Inferior parietal cortex (tissue), 1 donor: ENCODE data around the gene KAZN.

Source experiments
- DNase-seq: peaks from one replicate; pipeline ENCODE4 v3.0.0-alpha.2; 2016; ENCODE audit errors: extremely low spot score

Gene KAZN

GRCh38 chr1:14647777-14648176 lies 49.3 kb downstream of the KAZN start:
- DNase-seq = no peak

GRCh38 chr1:14648391-14648790 lies 49.9 kb downstream of the KAZN start:
- DNase-seq = no peak

- DNase-seq = no peak
Observed at GRCh38 chr1:14648896-14649855, 50.7 kb downstream of the KAZN start.

DNA sequence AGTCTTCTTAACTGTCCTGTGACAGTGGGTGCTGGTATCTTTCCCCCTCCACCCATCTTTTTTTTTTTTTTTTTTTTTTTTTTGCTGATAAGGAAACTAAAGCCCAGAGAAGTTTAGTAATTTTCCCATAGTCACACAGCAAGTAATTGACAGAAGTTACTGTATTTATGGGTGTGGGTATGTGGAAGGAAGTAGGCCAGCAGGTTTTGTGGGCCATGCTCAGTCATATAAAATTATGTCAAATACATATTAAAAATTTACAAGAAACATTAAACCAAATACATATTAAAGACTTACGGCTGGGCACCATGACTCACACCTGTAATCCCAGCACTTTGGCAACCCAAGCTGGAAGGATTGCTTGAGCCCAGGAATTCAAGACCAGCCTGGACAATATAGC lies 51.5 kb downstream of the KAZN start:
- DNase-seq = no peak

- no peak for DNase-seq
Observed at GRCh38 chr1:14650951-14651350, 52.5 kb downstream of the KAZN start.

DNA sequence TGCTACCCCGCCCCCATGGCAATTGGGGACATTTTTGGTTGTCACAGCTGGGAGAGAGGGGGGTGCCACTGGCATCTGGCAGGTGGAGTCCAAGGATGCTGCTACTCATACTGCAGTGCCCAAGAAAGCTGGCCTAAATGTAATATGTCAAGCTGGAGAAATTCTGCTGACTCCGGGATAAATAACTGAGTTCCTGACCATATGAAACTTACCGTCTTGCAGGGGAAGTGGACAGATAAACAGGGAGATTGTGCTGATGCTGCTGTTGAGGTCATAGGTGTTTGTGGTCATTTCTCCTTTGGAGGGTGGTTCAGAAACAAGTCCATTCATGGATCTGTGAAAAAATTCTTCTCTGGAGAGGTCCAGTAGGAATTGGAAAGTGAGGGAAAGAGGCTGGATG lies 54.4 kb downstream of the KAZN start:
- DNase-seq = no peak

- DNase-seq = no peak
Observed at GRCh38 chr1:14653461-14653960, 55.0 kb downstream of the KAZN start.

GRCh38 chr1:14654554-14654953 lies 56.1 kb downstream of the KAZN start:
- DNase-seq = no peak

DNA sequence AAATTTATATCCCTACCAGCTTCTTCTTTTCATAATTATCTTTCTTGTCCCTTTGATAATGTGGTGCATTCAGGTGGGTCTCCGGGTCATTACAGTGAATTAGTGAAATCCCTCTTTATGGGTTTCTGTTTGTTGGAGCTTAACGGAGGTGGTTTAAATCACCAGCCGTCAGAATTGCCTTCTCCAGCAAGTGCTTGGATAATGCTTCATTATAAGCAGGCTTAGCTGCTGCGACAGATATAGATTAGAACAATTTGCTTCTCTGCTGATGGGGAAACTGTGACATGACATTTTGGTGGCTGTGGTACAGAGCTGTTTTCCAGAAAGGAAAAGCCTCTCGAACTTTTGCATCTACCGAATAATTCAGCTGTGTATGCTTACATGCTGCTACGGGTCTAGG lies 56.9 kb downstream of the KAZN start:
- DNase-seq = no peak

DNA sequence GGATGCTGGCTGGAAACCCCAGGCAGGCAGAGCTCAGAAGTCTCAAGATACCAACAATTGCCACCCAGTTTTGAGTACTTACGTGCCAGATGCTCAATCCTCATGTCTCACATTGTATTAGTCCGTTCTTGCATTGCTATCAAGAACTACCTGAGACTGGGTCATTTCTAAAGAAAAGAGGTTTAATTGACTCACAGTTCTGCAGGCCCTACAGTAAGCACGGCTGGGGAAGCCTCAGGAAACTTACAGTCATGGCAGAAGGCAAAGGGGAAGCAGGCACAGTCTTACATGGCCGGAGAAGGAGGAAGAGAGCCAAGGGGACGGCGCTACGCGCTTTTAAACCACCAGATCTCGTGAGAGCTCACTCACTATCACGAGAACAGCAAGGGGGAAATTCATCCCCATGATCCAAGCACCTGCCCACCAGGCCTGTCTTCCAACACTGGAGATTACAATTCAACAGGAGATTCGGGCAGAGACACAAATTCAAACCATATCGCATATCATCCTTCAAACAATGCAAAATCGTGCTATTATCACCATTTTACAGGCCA lies 58.0 kb downstream of the KAZN start:
- no peak for DNase-seq

DNA sequence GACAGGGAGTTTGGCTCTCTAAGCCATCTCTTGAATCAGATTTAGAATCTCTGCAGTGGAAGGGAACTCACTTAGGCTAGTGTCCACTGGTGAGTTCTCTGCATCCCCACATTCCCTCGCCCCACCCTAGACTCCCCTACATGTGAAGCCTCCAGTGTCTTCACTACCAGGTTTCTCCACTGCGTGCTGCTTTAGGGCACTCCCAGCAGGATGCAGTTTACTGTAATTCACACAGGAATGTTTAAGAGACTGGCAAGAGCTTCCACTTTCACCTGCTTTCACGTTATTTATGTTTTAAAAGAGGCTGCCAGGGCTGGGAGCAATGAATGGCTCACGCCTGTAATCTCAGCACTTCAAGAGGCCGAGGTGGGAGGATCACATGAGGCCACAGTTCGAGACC lies 60.2 kb downstream of the KAZN start:
- DNase-seq = no peak

- no peak for DNase-seq
Observed at GRCh38 chr1:14659913-14660312, 61.4 kb downstream of the KAZN start.

DNA sequence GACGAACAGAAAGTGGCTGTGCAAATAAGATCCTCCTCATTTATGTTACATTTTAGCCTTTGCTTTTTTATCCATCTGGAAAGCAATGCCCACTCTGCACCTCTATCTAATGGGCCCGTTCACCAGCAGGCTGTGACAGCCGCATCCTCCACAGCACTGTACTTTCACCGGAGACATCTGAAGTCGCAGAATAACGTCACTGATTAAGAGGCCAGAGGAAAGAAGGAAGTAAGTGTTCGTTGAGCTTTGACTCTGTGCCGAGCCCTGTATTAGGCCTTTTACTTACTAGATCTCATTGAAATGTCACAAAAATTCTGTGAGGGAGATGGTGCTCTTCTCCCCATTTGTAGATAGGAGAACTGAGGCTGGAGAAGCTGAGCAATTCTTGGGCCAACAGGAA lies 62.3 kb downstream of the KAZN start:
- no peak for DNase-seq

GRCh38 chr1:14661222-14661621 lies 62.7 kb downstream of the KAZN start:
- no peak for DNase-seq

DNA sequence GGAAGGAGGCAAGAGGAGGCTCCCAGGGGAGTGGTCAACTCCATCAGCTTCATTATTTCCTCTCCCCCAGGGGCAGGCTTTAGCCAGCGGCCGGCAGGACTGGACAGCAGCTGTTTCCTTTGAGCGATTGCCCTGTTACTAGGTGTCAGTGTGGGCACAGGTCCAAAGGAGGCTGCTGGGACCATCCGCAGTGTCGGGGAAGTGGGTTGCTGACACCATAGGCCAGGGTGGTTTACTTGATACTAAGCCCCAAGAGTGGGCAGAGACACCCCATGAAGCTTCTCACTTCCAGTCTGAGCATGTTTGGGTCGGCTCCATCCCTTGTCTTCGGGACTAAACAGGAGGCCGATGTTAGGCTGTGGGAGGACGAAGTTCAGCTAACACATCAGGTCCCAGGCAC lies 63.6 kb downstream of the KAZN start:
- no peak for DNase-seq

DNA sequence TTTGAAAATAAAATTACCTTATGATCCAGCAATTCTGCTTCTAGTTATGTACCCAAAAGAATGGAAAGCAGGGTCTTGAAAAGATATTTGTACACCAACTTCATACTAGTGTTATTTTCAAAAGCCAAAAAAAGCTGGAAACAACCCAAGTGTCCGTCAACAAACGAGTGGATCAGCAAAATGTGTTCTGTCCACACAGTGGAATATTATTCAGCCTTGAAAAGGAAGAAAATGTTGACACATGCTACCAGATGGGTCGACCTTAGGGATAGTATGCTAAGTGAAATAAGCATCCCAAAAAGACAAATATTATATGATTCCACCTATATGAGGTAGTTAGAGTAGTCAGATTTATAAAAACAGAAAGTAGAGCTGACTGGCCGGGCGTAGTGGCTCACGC lies 65.3 kb downstream of the KAZN start:
- DNase-seq = no peak

DNA sequence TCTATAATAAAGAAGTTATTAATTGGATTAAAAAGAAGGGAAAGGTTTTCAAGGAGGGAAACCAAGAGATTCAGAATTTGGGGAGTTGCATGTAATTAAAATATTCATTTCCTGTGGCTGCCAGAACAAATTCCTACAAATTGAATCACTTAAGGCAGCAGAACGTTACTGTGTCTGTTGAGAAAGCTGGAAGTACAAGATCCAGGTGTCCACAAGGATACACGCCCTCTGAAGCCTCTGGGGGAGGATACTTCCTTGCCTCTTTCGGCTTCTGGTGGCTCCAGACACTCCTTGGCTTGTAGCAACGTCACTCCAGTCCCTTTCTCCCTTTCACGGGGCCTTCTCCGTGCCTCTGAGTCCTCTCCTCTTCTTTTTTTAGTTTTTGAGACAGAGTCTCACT lies 67.9 kb downstream of the KAZN start:
- DNase-seq = no peak

DNA sequence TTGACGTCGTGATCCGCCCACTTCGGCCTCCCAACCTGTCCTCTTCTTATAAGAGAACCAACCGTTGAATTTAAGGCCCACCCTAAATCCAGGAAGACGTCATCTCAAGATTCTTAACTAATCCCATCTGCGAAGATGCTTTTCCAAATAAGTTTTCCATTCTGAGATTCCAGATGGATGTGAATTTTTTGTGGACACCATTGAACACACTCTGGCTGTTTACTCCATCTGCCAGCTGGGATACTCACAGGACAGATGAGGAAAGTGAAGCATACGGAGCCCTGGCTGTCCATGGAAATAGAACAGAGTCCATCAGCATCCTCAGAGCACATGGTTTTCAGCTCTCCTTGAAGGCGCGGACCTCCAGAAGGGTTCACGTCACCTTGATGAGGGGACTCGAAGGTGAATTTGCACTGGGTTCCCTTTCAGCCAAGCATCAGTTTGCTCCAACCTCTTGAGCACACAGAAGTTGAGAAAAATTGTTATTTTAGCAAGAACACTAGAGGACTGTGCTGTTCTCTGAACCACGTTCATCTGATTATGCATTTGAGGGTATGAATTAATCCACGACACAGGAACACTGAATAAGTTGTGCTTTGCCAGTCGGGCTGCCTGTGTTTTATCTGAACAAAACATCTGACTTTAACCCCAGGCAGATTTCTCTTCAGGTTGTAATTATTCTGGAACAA lies 68.6 kb downstream of the KAZN start:
- no peak for DNase-seq

DNA sequence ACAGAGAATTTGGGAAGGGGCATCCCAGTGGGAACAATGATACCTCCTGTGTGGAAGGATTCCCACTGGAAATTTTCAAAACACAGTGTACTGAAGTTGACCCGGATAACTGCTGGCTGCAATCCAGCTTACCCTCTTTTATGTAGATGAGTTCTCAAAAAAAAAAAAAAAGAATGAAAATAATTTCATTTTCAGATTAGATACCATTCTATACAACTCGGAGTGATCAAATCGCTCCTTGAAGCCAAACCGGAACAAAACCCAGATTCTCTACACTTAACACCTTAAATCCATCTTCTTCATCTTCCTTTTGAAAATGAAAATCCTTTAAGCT lies 69.1 kb downstream of the KAZN start:
- no peak for DNase-seq

GRCh38 chr1:14668538-14668937 lies 70.1 kb downstream of the KAZN start:
- no peak for DNase-seq

DNA sequence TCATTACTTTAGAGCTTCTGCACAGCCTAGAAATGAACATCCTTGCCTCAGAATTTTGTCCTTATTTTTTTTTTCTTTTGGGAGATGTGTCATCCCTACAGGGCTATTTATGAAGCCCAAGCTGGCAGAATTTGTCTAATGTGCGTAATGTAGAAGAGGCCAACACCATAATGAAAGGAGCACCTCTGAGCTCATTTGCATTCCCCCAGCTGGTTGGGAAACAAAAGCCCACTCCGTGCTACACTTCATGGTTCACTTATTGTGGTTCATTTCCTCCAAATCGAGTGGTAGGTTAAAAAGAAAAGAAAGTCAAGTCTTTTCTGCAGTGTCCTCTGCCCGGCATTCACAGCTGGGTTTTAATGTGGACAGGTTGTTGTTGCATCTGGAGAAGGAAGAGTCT lies 73.5 kb downstream of the KAZN start:
- no peak for DNase-seq

- DNase-seq = no peak
Observed at GRCh38 chr1:14674030-14674429, 75.5 kb downstream of the KAZN start.

- DNase-seq = no peak
Observed at GRCh38 chr1:14676400-14676799, 77.9 kb downstream of the KAZN start.
